A549 (cell line): ENCODE results near the gene SENP5. TPM values are rescaled to one million over a fixed set of nuclear protein-coding genes. Genes with fewer than 3 reads are reported as not detected.

Experiments used
- ATAC-seq, 2 experiments: fragments of 200-7000 bp in 1 of 2; fragments of >200 bp in 1 of 2; cut with Nextera tagmentation in 1 of 2; cut with Tn5 transposase in 1 of 2; 3 replicates each; pipeline versions ENCODE4 v1.8.0 to v1.9.1; 2018 to 2020; ENCODE audit warnings: mild to moderate bottlenecking in 1 of 2, moderate library complexity in 1 of 2
- CTCF ChIA-PET: fragments of 300-600 bp; sonication (Branson Sonifier 250); formaldehyde crosslinking; extraction: SDS; loops from one replicate; lab custom pipeline; 2021; ENCODE audit warnings: antibody characterized with exemption, inconsistent platforms; lab: Yijun Ruan, JAX
- POLR2A ChIA-PET: fragments of 350-600 bp; formaldehyde crosslinking; extraction: SDS; loops from one replicate; lab custom pipeline; 2021; ENCODE audit warnings: antibody characterized with exemption, inconsistent platforms; lab: Yijun Ruan, JAX
- DNase-seq, 2 experiments: peaks; one replicate each; pipeline versions ENCODE4 v3.0.0 to v3.0.0-alpha.2; 2011 to 2016; ENCODE audit warnings: low read depth in 1 of 2, low spot score in 1 of 2
- FAIRE-seq: peaks from 2 replicates; lab custom pipeline; 2011; peaks lifted over from hg19 to GRCh38; lab: Jason Lieb, UNC
- H3K27ac ChIP-seq, 2 experiments: fragments of >200 bp; sonication (Bioruptor Twin); formaldehyde crosslinking; 3 replicates each; pipeline ENCODE4 v1.5.1; 2016 to 2017
- H3K4me1 ChIP-seq: fragments of >200 bp; sonication (Bioruptor Twin); formaldehyde crosslinking; 3 replicates; pipeline ENCODE4 v1.6.1; 2016
- H3K4me2 ChIP-seq: fragments of >200 bp; sonication (Bioruptor Twin); formaldehyde crosslinking; 3 replicates; pipeline ENCODE4 v1.6.1; 2016
- H3K4me3 ChIP-seq: fragments of >200 bp; sonication (Bioruptor Twin); formaldehyde crosslinking; 3 replicates; pipeline ENCODE4 v1.5.1; 2016
- H3K9me3 ChIP-seq: fragments of >200 bp; sonication (Bioruptor Twin); formaldehyde crosslinking; 3 replicates; pipeline ENCODE4 v1.6.1; 2016
- CBX2 ChIP-seq: fragments of 200-600 bp; sonication (generic); IDR thresholded peaks from 2 replicates; pipeline ENCODE4 v1.6.1; 2016; ENCODE audit warnings: low read depth, mild to moderate bottlenecking, borderline replicate concordance
- CTCF ChIP-seq: fragments of >200 bp; sonication (Bioruptor Twin); formaldehyde crosslinking; IDR thresholded peaks from 3 replicates; pipeline ENCODE4 v1.5.1; 2016
- EHF ChIP-seq: fragments of 250-450 bp; sonication (Bioruptor Pico); IDR thresholded peaks from 2 replicates; pipeline ENCODE4 v1.5.0; 2020; ENCODE audit warnings: mild to moderate bottlenecking
- EP300 ChIP-seq, 2 experiments: fragments of >200 bp; sonication (Bioruptor Twin); formaldehyde crosslinking; IDR thresholded peaks; 2 replicates in 1 of 2; 3 replicates in 1 of 2; pipeline ENCODE4 v1.6.1; 2016 to 2017
- ESRRA ChIP-seq: fragments of 150-350 bp; IDR thresholded peaks from 2 replicates; pipeline ENCODE4 v1.6.1; 2014; ENCODE audit warnings: mild to moderate bottlenecking, low read length, borderline replicate concordance
- FOSB ChIP-seq: fragments of 250-450 bp; sonication (Bioruptor Pico); IDR thresholded peaks from 2 replicates; pipeline ENCODE4 v1.5.0; 2020; ENCODE audit warnings: mild to moderate bottlenecking, moderate library complexity
- FOSL2 ChIP-seq, 2 experiments: fragments of 450-650 bp in 1 of 2; fragments of >200 bp in 1 of 2; sonication (Bioruptor Twin) in 1 of 2; formaldehyde crosslinking; IDR thresholded peaks; 2 replicates each; pipeline versions ENCODE4 v1.5.0 to v1.6.1; 2016 to 2020; ENCODE audit warnings: mild to moderate bottlenecking in 1 of 2, moderate library complexity in 1 of 2
- FOXS1 ChIP-seq: fragments of 250-450 bp; sonication (Bioruptor Pico); IDR thresholded peaks from 2 replicates; pipeline ENCODE4 v1.5.0; 2020; ENCODE audit warnings: mild to moderate bottlenecking, moderate library complexity
- HDAC2 ChIP-seq: fragments of 200-600 bp; sonication (generic); IDR thresholded peaks from 2 replicates; pipeline ENCODE4 v1.6.1; 2016
- JUNB ChIP-seq: fragments of >200 bp; sonication (Bioruptor Twin); formaldehyde crosslinking; IDR thresholded peaks from 2 replicates; pipeline ENCODE4 v1.6.1; 2016
- KDM5A ChIP-seq: fragments of 200-600 bp; sonication (generic); IDR thresholded peaks from 2 replicates; pipeline ENCODE4 v1.6.1; 2016; ENCODE audit warnings: antibody characterized with exemption, mild to moderate bottlenecking
- MAZ ChIP-seq: fragments of 150-350 bp; IDR thresholded peaks from 2 replicates; pipeline ENCODE4 v1.6.1; 2014; ENCODE audit warnings: antibody characterized with exemption, low read depth, low read length, borderline replicate concordance
- NPAS2 ChIP-seq: fragments of 250-450 bp; sonication (Bioruptor Pico); IDR thresholded peaks from 2 replicates; pipeline ENCODE4 v1.8.0; 2022; ENCODE audit warnings: mild to moderate bottlenecking, moderate library complexity, borderline replicate concordance
- POLR2A ChIP-seq: IDR thresholded peaks from 2 replicates; pipeline ENCODE4 v1.6.1; 2012; ENCODE audit warnings: mild to moderate bottlenecking, low read length
- POLR2AphosphoS2 ChIP-seq: conservative IDR thresholded peaks from 2 replicates; pipeline ENCODE4 v1.6.1; 2012; ENCODE audit warnings: low read length, improper control_type of control experiment, inconsistent platforms
- REST ChIP-seq: fragments of 200-600 bp; sonication (generic); IDR thresholded peaks from 2 replicates; pipeline ENCODE4 v1.6.1; 2016; ENCODE audit warnings: antibody characterized with exemption, mild to moderate bottlenecking, moderate library complexity
- RFX5 ChIP-seq: fragments of 450-650 bp; IDR thresholded peaks from 2 replicates; pipeline ENCODE4 v1.7.1; 2014; ENCODE audit warnings: antibody characterized with exemption, mild to moderate bottlenecking, moderate library complexity
- SMC3 ChIP-seq: fragments of >200 bp; sonication (Bioruptor Twin); formaldehyde crosslinking; IDR thresholded peaks from 3 replicates; pipeline ENCODE4 v1.6.1; 2018; ENCODE audit warnings: inconsistent platforms
- TFCP2L1 ChIP-seq: fragments of 250-450 bp; sonication (Bioruptor Pico); IDR thresholded peaks from 2 replicates; pipeline ENCODE4 v1.5.0; 2021; ENCODE audit warnings: mild to moderate bottlenecking
- USF2 ChIP-seq: fragments of 450-650 bp; IDR thresholded peaks from 2 replicates; pipeline ENCODE4 v1.6.1; 2014; ENCODE audit warnings: antibody characterized with exemption
- ZSCAN20 ChIP-seq: fragments of 250-450 bp; sonication (Bioruptor Pico); IDR thresholded peaks from 2 replicates; pipeline ENCODE4 v1.8.0; 2022; ENCODE audit warnings: mild to moderate bottlenecking, moderate library complexity
- WGBS: methylation state at CpG from one replicate; pipeline ENCODE4 v1.1.6; 2017; ENCODE audit errors: missing lambda C conversion rate; 5-methylcytosine and 5-hydroxymethylcytosine counted together
- polyA plus RNA-seq, 4 experiments: library from polyadenylated mRNA; depleted of rRNA in 3 of 4; stranded (reverse); fragments of >200 nt; fragmentation: RNase III in 1 of 4; extraction: RNeasy Plus Mini Kit Qiagen cat#74134 plus additional on column Dnase treatment in 1 of 4; gene quantifications; 2 replicates in 3 of 4; 3 replicates in 1 of 4; pipeline ENCODE4 v1.2.3, GENCODE V29; 2011 to 2017
- TF ChIP-seq, protein P1 (sequence below): fragments of >200 bp; sonication (Bioruptor Twin); formaldehyde crosslinking; IDR thresholded peaks from 2 replicates; pipeline ENCODE4 v1.6.1; 2016

Gene SENP5
- polyA plus RNA-seq, 2 of the 4 experiments (the other 2 are of a cell fraction): 6.8 to 12.9 TPM

- Histone ChIP-seq H3K4me1 (no peaks in the 10 kb centered on the region), H3K4me3 (no peak overlapping the region), H3K9me3 (no peaks in the 10 kb centered on the region), H3K27ac (no peak overlapping the region), H3K4me2 (no peak overlapping the region)
- ChIA-PET POLR2A (no interaction called here), CTCF (no interaction called here)
- DNase-seq (no peak), FAIRE-seq (no peak), ATAC-seq (no peak)
- TF ChIP-seq HDAC2 (no peak), REST (no peak), CBX2 (no peak), RFX5 (no peak), CTCF (no peak), POLR2AphosphoS2 (no peak), TFCP2L1 (CRISPR knock-in tag) (no peak), SMC3 (no peak), EP300 (IDR thresholded peaks at IDR 0.05) (no peak), JUNB (no peak), FOSL2 (IDR thresholded peaks at IDR 0.05) (no peak), FOSL2 (CRISPR knock-in tag; IDR thresholded peaks at IDR 0.05) (no peak)
- 91% methylated on average over 7 of the region's 7 CpGs for WGBS
Observed at GRCh38 chr3:196927571-196928453, 60.1 kb downstream of the SENP5 start.

- Histone ChIP-seq H3K9me3 (no peaks in the 10 kb centered on the region), H3K4me1 (no peaks in the 10 kb centered on the region), H3K4me3 (no peak overlapping the region), H3K4me2 (no peak overlapping the region), H3K27ac (no peak overlapping the region)
- CTCF ChIA-PET: interaction anchor here (2.1 kb wide), 1 partner anchor 10 kb away, joined by 6 read pairs; the partner anchor contains the start of gene NCBP2
- 95% methylated on average over 4 of the region's 4 CpGs for WGBS
- no peak for FAIRE-seq
- no peak for TF ChIP-seq ESRRA
- no peak for TF ChIP-seq ZSCAN20 (CRISPR knock-in tag)
- no peak for TF ChIP-seq EHF
- TF ChIP-seq NPAS2: no peak
- TF ChIP-seq, protein P1, sequence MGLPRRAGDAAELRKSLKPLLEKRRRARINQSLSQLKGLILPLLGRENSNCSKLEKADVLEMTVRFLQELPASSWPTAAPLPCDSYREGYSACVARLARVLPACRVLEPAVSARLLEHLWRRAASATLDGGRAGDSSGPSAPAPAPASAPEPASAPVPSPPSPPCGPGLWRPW: no peak
- TF ChIP-seq TFCP2L1 (CRISPR knock-in tag): no peak
- TF ChIP-seq SMC3: no peak
- TF ChIP-seq USF2: no peak
- no peak for TF ChIP-seq KDM5A
- no peak for TF ChIP-seq FOXS1 (CRISPR knock-in tag)
- no peak for TF ChIP-seq POLR2A
- TF ChIP-seq FOSB: no peak
- no peak for TF ChIP-seq MAZ
- POLR2A ChIA-PET: no interaction called here
- ATAC-seq: no peak
- DNase-seq: no peak
Observed at GRCh38 chr3:196931157-196931556, 63.4 kb downstream of the SENP5 start.
